ENCODE data around the gene CPA2. TPM values are rescaled to one million over a fixed set of nuclear protein-coding genes. Genes with fewer than 3 reads are reported as not detected.
A peak's percentile ranks its signal among the peaks of the same experiment; 100 is the strongest.

CPA2 gene
- total and polyA plus RNA-seq, 7 donors: 0.92 to 3.0 (median 1.6) TPM; not detected in 4

DNA sequence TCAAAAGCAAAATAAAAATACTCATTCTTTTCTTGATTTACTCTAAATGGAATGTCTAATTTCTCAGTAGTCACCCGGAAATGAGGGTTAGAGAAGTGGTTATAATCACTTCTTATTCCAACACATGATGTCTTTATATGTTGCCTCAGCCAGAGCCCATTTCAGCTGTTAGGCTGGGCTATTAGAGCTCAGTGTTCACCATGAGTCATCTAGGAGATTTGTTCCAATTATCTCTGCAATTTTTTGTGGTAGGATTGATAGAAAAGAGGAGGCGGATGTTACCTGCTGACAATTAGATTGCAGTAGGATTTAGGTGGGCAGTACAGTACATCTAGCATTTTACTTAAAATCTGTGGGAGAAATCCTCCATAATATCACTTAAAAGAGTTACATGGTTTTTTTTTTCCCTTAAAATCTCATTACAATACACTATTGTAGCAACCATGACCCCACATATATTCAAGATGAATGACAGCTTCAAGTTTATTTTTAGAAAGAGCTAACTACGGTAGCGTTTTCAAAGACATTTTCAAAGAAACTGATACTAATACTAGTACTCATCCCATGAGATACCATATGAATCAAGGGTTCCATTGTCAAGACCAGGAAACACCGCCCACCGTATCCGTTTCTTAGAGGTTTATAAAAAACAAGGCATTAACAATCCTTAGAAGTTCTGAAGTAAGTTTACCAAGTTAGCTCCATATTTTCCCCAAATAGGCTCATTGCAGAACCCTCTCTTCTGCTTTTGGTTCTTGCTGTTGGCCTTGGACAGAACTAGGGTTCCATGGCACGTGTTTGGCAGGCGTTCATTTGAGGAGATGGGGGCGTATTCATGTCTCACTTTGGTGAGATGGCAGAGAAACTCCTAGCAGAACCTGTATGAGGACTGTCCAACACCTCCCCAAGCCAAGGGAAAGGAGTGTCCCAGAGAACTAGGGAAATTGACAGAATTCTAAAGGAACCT lies 10.4 kb downstream of the CPA2 start:
- Histone ChIP-seq H3K27ac (no peak overlapping the region), H3K4me1 (peaks cover 0 to 32% (median 16%) of the 10 kb centered on the region in 4 donors), H3K9me3 (no peaks in the 10 kb centered on the region), H3K27me3 (peaks cover 0 to 11% (median 0%) of the 10 kb centered on the region in 3 donors), H3K36me3 (no peaks in the 10 kb centered on the region), H3K4me3 (no peak overlapping the region)
- 84 to 89% methylated on average over 10 of the region's 10 CpGs for WGBS, 2 donors
- TF ChIP-seq POLR2AphosphoS5 (IDR thresholded peaks at IDR 0.05) (no peak), POLR2A (IDR thresholded peaks at IDR 0.05) (no peak)
- TF ChIP-seq, protein P1, sequence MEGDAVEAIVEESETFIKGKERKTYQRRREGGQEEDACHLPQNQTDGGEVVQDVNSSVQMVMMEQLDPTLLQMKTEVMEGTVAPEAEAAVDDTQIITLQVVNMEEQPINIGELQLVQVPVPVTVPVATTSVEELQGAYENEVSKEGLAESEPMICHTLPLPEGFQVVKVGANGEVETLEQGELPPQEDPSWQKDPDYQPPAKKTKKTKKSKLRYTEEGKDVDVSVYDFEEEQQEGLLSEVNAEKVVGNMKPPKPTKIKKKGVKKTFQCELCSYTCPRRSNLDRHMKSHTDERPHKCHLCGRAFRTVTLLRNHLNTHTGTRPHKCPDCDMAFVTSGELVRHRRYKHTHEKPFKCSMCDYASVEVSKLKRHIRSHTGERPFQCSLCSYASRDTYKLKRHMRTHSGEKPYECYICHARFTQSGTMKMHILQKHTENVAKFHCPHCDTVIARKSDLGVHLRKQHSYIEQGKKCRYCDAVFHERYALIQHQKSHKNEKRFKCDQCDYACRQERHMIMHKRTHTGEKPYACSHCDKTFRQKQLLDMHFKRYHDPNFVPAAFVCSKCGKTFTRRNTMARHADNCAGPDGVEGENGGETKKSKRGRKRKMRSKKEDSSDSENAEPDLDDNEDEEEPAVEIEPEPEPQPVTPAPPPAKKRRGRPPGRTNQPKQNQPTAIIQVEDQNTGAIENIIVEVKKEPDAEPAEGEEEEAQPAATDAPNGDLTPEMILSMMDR (IDR thresholded peaks at IDR 0.05): no peak
- DNase-seq: no peak
- intact Hi-C loops (cut with DNase I): loop anchor here (5.0 kb wide), 1 partner anchor 390 kb away; the partner anchor contains the start of gene COPG2

- no peaks in the 10 kb centered on the region for H3K9me3 ChIP-seq
- H3K27ac ChIP-seq: peak overlapping the region in 1 of 4 donors; percentile 59
- WGBS, 2 donors: 73 to 85% methylated on average over 15 of the region's 15 CpGs
- TF ChIP-seq, protein P1 (IDR thresholded peaks at IDR 0.05): peak in 3 of 4 experiments; percentile 42 to 66 (median 64)
- no peak for TF ChIP-seq POLR2A (IDR thresholded peaks at IDR 0.05)
- peak; percentile 81 for DNase-seq
- H3K27me3 ChIP-seq: peaks cover 0 to 6% (median 0%) of the 10 kb centered on the region in 3 donors
- peaks cover 0 to 23% (median 10%) of the 10 kb centered on the region in 4 donors for H3K4me1 ChIP-seq
- no peak overlapping the region for H3K4me3 ChIP-seq
- no peaks in the 10 kb centered on the region for H3K36me3 ChIP-seq
- intact Hi-C loops (cut with DNase I): loop anchor here (2.0 to 5.0 kb wide), 2 partner anchors 215 to 389 kb away; partner anchors contain the start of genes COPG2 and MEST
Observed at GRCh38 chr7:130277763-130278643, 11.3 kb downstream of the CPA2 start.

DNA sequence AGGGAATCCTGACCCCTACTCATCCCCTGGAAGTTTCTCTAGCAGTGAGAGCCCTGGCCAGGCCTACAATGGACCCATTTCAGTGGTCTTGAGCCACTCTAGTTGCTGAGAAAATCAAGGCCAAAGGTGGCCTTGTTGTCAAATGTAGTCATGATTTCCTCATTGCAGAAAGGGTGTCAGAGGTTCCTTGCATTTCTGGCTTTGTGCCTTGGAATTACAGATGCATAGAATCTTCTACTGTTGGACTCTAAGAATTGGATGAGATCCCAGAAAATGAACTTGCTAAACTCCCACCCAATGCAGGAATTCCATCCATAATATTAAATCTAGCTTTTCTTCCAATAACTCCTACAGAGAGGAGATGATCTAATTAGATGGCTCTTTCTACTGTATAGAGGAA lies 12.2 kb downstream of the CPA2 start:
- peaks cover 0 to 5% (median 0%) of the 10 kb centered on the region in 3 donors for H3K27me3 ChIP-seq
- no peaks in the 10 kb centered on the region for H3K9me3 ChIP-seq
- H3K27ac ChIP-seq: peak overlapping the region in 1 of 4 donors; percentile 59
- peaks cover 0 to 18% (median 4%) of the 10 kb centered on the region in 4 donors for H3K4me1 ChIP-seq
- TF ChIP-seq EP300 (IDR thresholded peaks at IDR 0.05): no peak
- TF ChIP-seq POLR2AphosphoS5 (IDR thresholded peaks at IDR 0.05): no peak
- DNase-seq: no peak
- H3K36me3 ChIP-seq: no peaks in the 10 kb centered on the region
- intact Hi-C loops (cut with DNase I): loop anchor here (2.0 to 5.0 kb wide), 2 partner anchors 214 to 388 kb away; partner anchors contain the start of genes COPG2 and MEST
- no peak overlapping the region for H3K4me3 ChIP-seq

- Histone ChIP-seq H3K4me3 (no peak overlapping the region), H3K27me3 (peaks cover 0 to 5% (median 0%) of the 10 kb centered on the region in 3 donors), H3K27ac (no peak overlapping the region), H3K9me3 (no peaks in the 10 kb centered on the region), H3K36me3 (no peaks in the 10 kb centered on the region), H3K4me1 (peaks cover 0 to 14% (median under 1%) of the 10 kb centered on the region in 4 donors)
- no peak for DNase-seq
- 80 to 88% methylated on average over 2 of the region's 2 CpGs for WGBS, 2 donors
- no peak for TF ChIP-seq POLR2AphosphoS5 (IDR thresholded peaks at IDR 0.05)
- TF ChIP-seq, protein P1 (IDR thresholded peaks at IDR 0.05): no peak
- TF ChIP-seq EP300 (IDR thresholded peaks at IDR 0.05): no peak
- TF ChIP-seq POLR2A (IDR thresholded peaks at IDR 0.05): no peak
- intact Hi-C loops (cut with DNase I): loop anchor here (2.0 to 5.0 kb wide), 2 partner anchors 214 to 388 kb away; partner anchors contain the start of genes COPG2 and MEST
Observed at GRCh38 chr7:130279286-130279685, 12.6 kb downstream of the CPA2 start.

Data from sigmoid colon (tissue), 7 donors.